GM21381 (cell line): ENCODE results near the gene NME1.

Experiments used
- ATAC-seq: cut with Tn5 transposase; IDR thresholded peaks from one replicate; pipeline ENCODE4 v1.9.1; 2021; ENCODE audit warnings: mild to moderate bottlenecking, moderate library complexity; ENCODE audit not compliant: unreplicated experiment

The NME1 gene

DNA sequence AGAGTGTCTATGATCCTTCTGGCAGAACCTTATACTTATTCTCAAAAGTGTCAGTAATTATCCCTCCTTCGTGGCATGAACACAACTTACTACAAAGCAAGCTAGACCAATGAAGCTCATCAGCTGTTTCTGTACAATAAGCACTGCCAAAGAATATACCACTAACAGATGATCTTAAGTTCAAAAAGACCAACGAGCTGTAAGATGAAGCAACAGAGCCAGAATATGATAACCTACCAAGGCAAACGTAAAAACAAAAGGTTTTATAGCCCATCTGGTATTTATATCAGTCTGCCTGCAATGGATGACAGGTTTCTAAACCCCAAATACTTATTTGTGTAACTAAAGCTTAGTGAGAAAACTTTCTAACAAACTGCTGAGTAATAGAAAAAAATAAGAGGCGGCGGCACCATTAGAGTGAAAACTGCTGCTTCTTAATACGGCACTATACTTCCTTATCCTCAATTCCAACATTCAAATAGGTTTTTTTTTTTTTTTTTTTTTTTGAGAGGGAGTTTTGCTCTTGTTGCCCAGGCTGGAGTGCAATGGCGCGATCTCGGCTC lies 35.0 kb downstream of the NME1 start:
- no peak for ATAC-seq

DNA sequence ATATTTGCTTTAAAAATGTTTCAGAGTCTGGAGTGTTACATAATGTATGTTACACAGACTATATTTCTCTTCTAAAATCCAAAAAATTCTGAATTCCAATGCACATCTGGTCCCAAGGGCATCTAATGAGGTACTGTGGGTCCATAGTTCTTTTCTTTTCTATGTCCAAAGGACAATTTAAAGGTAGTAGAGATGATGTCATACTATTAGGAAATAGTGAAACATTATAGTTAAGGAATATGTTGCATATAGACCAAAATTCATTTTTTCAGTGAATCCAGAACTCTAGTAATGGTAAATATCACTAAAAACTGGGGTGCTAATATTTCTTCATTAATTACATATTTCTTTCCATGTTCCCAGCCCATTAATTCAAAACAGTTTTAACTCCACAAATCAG lies 35.8 kb downstream of the NME1 start:
- no peak for ATAC-seq

DNA sequence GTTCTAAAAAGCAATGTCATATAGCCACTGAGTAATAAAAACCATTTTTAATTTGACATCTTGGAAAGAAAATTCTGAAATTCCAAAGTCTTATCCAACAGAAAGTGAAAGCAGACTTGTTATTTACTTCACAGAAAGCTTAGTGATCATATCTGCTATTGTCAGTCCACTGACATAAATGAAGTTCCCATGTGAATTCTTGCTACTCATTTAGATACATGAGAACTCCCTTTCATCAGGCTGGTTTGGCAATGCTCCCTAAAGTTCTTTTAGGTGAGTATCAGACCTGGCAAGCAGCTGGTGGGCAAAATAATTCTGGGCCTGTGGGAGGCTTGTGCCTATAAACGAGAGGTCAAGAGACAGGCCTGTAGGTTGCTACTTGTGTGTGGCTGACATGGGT lies 36.3 kb downstream of the NME1 start:
- ATAC-seq: no peak

DNA sequence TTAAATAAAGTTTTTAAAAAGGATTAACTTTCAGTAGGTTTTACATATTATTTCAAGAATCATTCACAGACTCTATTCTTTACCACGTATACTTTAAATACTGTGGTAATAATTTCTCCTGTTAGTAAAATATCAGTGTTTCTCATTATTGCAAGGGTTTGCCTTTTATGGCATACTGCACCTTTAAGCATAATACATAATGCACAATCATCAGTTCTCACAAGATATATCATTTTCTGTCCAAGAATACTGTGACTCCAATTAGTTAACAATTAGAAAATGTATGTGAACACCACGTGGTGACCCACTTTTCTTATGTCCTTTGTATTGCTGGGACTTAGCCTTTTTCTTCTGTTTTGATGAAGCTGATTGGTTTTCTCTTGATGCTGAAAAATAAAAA lies 38.5 kb downstream of the NME1 start:
- ATAC-seq: no peak

DNA sequence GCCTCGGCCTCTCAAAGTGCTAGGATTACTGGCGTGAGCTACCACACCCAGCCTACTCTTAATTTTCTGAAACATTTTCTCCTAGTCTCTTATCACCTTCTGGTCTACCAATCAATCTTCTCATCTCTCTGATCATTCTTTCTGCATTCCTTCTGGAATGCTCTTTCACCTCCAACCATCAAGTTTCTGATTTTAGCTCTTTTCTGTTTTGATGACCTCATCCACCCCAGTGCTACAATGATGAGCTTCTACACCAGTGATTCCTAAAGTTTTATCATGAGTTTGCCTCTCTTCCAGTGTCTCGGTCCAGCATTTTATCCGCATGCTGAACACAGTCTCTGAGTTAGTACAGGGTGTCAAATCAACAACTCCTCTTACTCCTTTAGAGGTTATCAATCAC lies 44.4 kb downstream of the NME1 start:
- ATAC-seq: no peak

DNA sequence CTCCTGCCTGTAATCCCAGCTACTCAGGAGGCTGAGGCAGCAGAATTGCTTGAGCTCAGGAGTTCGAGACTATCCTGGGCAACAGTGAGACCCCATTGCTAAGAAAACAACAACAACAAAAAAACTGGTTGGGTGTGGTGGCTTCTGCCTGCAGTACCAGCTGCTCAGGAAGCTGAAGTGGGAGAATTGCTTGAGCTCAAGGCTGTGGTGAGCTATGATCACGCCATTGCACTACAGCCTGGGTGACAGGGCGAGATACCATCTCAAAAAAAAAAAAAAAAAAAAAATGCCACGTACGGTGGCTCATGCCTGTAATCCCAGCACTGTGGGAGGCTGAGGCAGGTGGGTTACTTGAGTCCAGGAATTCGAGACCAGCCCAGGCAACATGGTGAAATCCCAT lies 46.9 kb downstream of the NME1 start:
- ATAC-seq: no peak

DNA sequence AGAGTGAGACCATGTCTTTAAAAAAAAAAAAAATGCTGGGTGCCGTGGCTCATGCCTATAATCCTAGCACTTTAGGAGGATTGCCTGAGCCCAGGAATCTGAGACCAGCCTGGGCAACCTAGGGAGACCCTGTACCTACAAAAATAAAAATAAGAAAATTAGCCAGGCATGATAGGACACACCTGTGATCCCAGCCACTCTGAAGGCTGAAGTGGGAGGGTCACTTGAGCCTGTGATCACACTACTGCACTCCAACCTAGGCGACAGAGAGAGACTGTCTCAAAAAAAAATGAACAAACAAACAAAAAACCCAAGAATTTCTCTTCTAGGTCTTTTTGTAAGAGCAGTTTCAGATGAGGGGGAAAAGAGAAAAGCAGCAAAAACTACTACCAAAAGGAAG lies 47.5 kb downstream of the NME1 start:
- no peak for ATAC-seq

DNA sequence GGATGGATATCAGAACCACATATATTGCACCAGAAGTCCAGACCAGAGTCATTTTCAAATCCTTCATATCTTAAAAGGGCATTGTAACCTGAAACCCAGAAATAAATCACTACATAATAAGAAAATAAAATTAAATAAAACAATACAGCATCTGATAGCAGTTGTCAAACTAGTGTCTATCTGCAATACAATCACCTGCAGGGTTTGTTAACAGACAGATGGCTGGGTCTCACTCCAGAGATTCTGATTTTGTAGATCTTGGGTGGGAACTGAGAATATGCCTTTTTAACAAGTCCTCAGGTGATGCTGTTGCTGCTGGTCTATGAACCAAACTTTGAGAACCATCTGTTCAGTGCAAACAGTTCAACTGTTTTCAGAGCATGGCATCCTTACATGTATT lies 50.5 kb downstream of the NME1 start:
- no peak for ATAC-seq
